Activated CD4-positive, alpha-beta memory T cell treated with anti-CD3 and anti-CD28 coated beads, Interleukin-2, amount 10 ng/mL, durations not matched to agents 7 days and 5 days (primary cell): Measurements from ENCODE around the gene HMGA1. TPM values are rescaled to one million over a fixed set of nuclear protein-coding genes. Genes with fewer than 3 reads are reported as not detected.
"Not testable (repeated sequence)": the region's sequence is repeated elsewhere in the genome, so short reads cannot be mapped to it uniquely, and the experiment has no call there.

Experiments
- CTCF ChIA-PET: fragments of 350-600 bp; sonication (Branson Sonifier 250); formaldehyde crosslinking; loops from one replicate; lab custom pipeline; 2021; ENCODE audit warnings: antibody characterized with exemption, inconsistent platforms; lab: Charles Lee
- POLR2A ChIA-PET: fragments of 350-600 bp; sonication (Branson Sonifier 250); formaldehyde crosslinking; loops from one replicate; lab custom pipeline; 2021; ENCODE audit warnings: antibody characterized with exemption; lab: Charles Lee
- DNase-seq: peaks from one replicate; pipeline ENCODE4 v3.0.0-alpha.2; 2020
- H3K27ac Mint-ChIP-seq: one replicate; pipeline ENCODE4 v1.8.0; 2021; ENCODE audit warnings: mild to moderate bottlenecking, mixed read lengths
- H3K27me3 Mint-ChIP-seq: one replicate; pipeline ENCODE4 v1.8.0; 2021; ENCODE audit warnings: mixed read lengths
- H3K36me3 Mint-ChIP-seq: one replicate; pipeline ENCODE4 v1.8.0; 2021; ENCODE audit warnings: low read depth, mixed read lengths
- H3K4me1 Mint-ChIP-seq: one replicate; pipeline ENCODE4 v1.8.0; 2021; ENCODE audit warnings: mixed read lengths
- H3K4me3 Mint-ChIP-seq: one replicate; pipeline ENCODE4 v1.8.0; 2021; ENCODE audit warnings: mild to moderate bottlenecking, mixed read lengths
- H3K9me3 Mint-ChIP-seq: one replicate; pipeline ENCODE4 v1.8.0; 2021; ENCODE audit warnings: mixed read lengths
- total RNA-seq, 2 experiments: library from RNA; stranded (reverse); gene quantifications; one replicate each; pipeline ENCODE4 v1.2.3, GENCODE V29; 2021

Gene HMGA1
- total RNA-seq, 2 experiments from 2014 or later, result 269 to 282 TPM

- H3K9me3 Mint-ChIP-seq, H3K27ac Mint-ChIP-seq, DNase-seq, H3K36me3 Mint-ChIP-seq, CTCF ChIA-PET, H3K27me3 Mint-ChIP-seq, H3K4me3 Mint-ChIP-seq, POLR2A ChIA-PET: not testable (repeated sequence)
- H3K4me1 Mint-ChIP-seq, result peaks cover 28% of the 10 kb centered on the region
Measured at GRCh38 chr6:34252395-34252794, 15.7 kb downstream of the HMGA1 start.

GRCh38 chr6:34259529-34260069 is 22.9 kb downstream of the HMGA1 start:
- Mint-ChIP-seq H3K4me3 (no peak overlapping the region), H3K27me3 (no peaks in the 10 kb centered on the region), H3K27ac (no peak overlapping the region), H3K36me3 (peaks cover 5% of the 10 kb centered on the region), H3K4me1 (no peaks in the 10 kb centered on the region), H3K9me3 (no peaks in the 10 kb centered on the region)
- DNase-seq, result no peak
- CTCF ChIA-PET, result no interaction called here
- POLR2A ChIA-PET, result no interaction called here

- H3K4me3 Mint-ChIP-seq, result no peak overlapping the region
- H3K36me3 Mint-ChIP-seq, result peaks cover 5% of the 10 kb centered on the region
- DNase-seq, result no peak
- no peaks in the 10 kb centered on the region for H3K9me3 Mint-ChIP-seq
- H3K27ac Mint-ChIP-seq, result no peak overlapping the region
- no peaks in the 10 kb centered on the region for H3K4me1 Mint-ChIP-seq
- no peaks in the 10 kb centered on the region for H3K27me3 Mint-ChIP-seq
- CTCF ChIA-PET, result interaction anchor here (0.9 kb wide), 1 partner anchor 11 kb away, joined by 3 read pairs; no protein-coding TSS in a partner anchor
- POLR2A ChIA-PET, result no interaction called here
Measured at GRCh38 chr6:34260576-34261267, 24.0 kb downstream of the HMGA1 start.

GRCh38 chr6:34263484-34263883 is 26.8 kb downstream of the HMGA1 start:
- CTCF ChIA-PET, H3K27ac Mint-ChIP-seq, H3K9me3 Mint-ChIP-seq, DNase-seq, H3K27me3 Mint-ChIP-seq, H3K4me1 Mint-ChIP-seq, H3K36me3 Mint-ChIP-seq, POLR2A ChIA-PET, H3K4me3 Mint-ChIP-seq: not testable (repeated sequence)

GRCh38 chr6:34267746-34268145 is 31.1 kb downstream of the HMGA1 start:
- POLR2A ChIA-PET, result interaction anchor here (1.2 kb wide), 1 partner anchor 18 kb away, joined by 3 read pairs; no protein-coding TSS in a partner anchor
- no peak overlapping the region for H3K27ac Mint-ChIP-seq
- no peak for DNase-seq
- H3K4me3 Mint-ChIP-seq, result no peak overlapping the region
- peaks cover 2% of the 10 kb centered on the region for H3K36me3 Mint-ChIP-seq
- peaks cover 4% of the 10 kb centered on the region for H3K4me1 Mint-ChIP-seq
- CTCF ChIA-PET, result no interaction called here
- H3K27me3 Mint-ChIP-seq, result no peaks in the 10 kb centered on the region
- H3K9me3 Mint-ChIP-seq, result no peaks in the 10 kb centered on the region

GRCh38 chr6:34269132-34269531 is 32.5 kb downstream of the HMGA1 start:
- H3K27ac Mint-ChIP-seq, H3K36me3 Mint-ChIP-seq, POLR2A ChIA-PET, H3K4me3 Mint-ChIP-seq, H3K4me1 Mint-ChIP-seq, DNase-seq, CTCF ChIA-PET, H3K27me3 Mint-ChIP-seq, H3K9me3 Mint-ChIP-seq: not testable (repeated sequence)

- DNase-seq, H3K27me3 Mint-ChIP-seq, H3K9me3 Mint-ChIP-seq, H3K36me3 Mint-ChIP-seq, H3K27ac Mint-ChIP-seq, POLR2A ChIA-PET, CTCF ChIA-PET, H3K4me1 Mint-ChIP-seq, H3K4me3 Mint-ChIP-seq: not testable (repeated sequence)
Measured at GRCh38 chr6:34269658-34270341, 33.1 kb downstream of the HMGA1 start.

GRCh38 chr6:34272013-34272926 is 35.6 kb downstream of the HMGA1 start:
- H3K36me3 Mint-ChIP-seq, result no peaks in the 10 kb centered on the region
- CTCF ChIA-PET, result no interaction called here

GRCh38 chr6:34273242-34273805 is 36.7 kb downstream of the HMGA1 start:
- H3K9me3 Mint-ChIP-seq, result no peaks in the 10 kb centered on the region
- H3K27ac Mint-ChIP-seq, result no peak overlapping the region
- POLR2A ChIA-PET, result no interaction called here
- H3K4me3 Mint-ChIP-seq, result no peak overlapping the region
- CTCF ChIA-PET, result no interaction called here
- no peak for DNase-seq
- peaks cover 7% of the 10 kb centered on the region for H3K4me1 Mint-ChIP-seq
- no peaks in the 10 kb centered on the region for H3K27me3 Mint-ChIP-seq
- H3K36me3 Mint-ChIP-seq, result no peaks in the 10 kb centered on the region

More at GRCh38 chr6:34272013-34272926, 35.6 kb downstream of the HMGA1 start:
- H3K27me3 Mint-ChIP-seq, result no peaks in the 10 kb centered on the region
- no peak overlapping the region for H3K4me3 Mint-ChIP-seq
- H3K27ac Mint-ChIP-seq, result no peak overlapping the region
- no peak for DNase-seq
- peaks cover 7% of the 10 kb centered on the region for H3K4me1 Mint-ChIP-seq
- no peaks in the 10 kb centered on the region for H3K9me3 Mint-ChIP-seq
- POLR2A ChIA-PET, result no interaction called here

GRCh38 chr6:34274129-34274528 is 37.5 kb downstream of the HMGA1 start:
- H3K4me1 Mint-ChIP-seq, result peaks cover 9% of the 10 kb centered on the region
- ChIA-PET POLR2A (no interaction called here), CTCF (no interaction called here)
- no peaks in the 10 kb centered on the region for H3K27me3 Mint-ChIP-seq
- H3K36me3 Mint-ChIP-seq, result no peaks in the 10 kb centered on the region
- no peak overlapping the region for H3K27ac Mint-ChIP-seq
- no peaks in the 10 kb centered on the region for H3K9me3 Mint-ChIP-seq
- DNase-seq, result no peak
- no peak overlapping the region for H3K4me3 Mint-ChIP-seq

GRCh38 chr6:34275128-34275804 is 38.6 kb downstream of the HMGA1 start:
- peaks cover 9% of the 10 kb centered on the region for H3K4me1 Mint-ChIP-seq
- CTCF ChIA-PET, result interaction anchor here (1.2 kb wide), 1 partner anchor 79 kb away, joined by 4 read pairs; no protein-coding TSS in a partner anchor
- no peak overlapping the region for H3K4me3 Mint-ChIP-seq

GRCh38 chr6:34276191-34276590 is 39.5 kb downstream of the HMGA1 start:
- no peak for DNase-seq
- Mint-ChIP-seq H3K4me1 (peaks cover 9% of the 10 kb centered on the region), H3K36me3 (peaks cover 4% of the 10 kb centered on the region), H3K27ac (no peak overlapping the region), H3K9me3 (no peaks in the 10 kb centered on the region), H3K4me3 (no peak overlapping the region), H3K27me3 (no peaks in the 10 kb centered on the region)
- POLR2A ChIA-PET, result interaction anchor here (1.0 to 1.2 kb wide), 2 partner anchors 26 to 39 kb away, joined by 3 read pairs; partner anchors contain the start of gene HMGA1
- CTCF ChIA-PET, result interaction anchor here (1.2 kb wide), 1 partner anchor 80 kb away, joined by 4 read pairs; no protein-coding TSS in a partner anchor

More at GRCh38 chr6:34275128-34275804, 38.6 kb downstream of the HMGA1 start:
- POLR2A ChIA-PET, result no interaction called here
- Mint-ChIP-seq H3K36me3 (peaks cover 4% of the 10 kb centered on the region), H3K27ac (no peak overlapping the region), H3K9me3 (no peaks in the 10 kb centered on the region), H3K27me3 (no peaks in the 10 kb centered on the region)
- no peak for DNase-seq
